ENCODE measurements around the gene KCTD18. TPM values are rescaled to one million over a fixed set of nuclear protein-coding genes. Genes with fewer than 3 reads are reported as not detected.

KCTD18 gene
- total RNA-seq, 2 donors from 2014 or later, result 14.8 to 31.7 TPM

DNA sequence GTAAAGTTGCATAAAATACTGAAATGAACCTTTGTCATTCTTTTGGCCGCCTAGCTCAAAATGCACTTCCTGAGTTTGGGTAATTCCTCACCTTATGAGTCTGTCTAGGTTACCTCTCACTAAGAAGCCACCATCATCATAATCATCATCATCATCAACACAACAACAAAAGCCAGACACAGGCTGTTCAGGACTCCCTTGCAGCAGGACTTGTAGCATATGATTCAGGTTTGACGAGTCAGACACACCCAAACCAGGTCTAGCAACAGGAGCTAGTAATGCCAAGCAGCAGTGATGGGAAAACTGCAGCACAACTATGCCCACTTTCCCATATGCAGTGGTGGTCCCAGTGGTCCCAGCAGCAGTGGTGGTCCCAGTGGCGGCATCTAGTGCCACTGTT, 13.3 kb upstream of the KCTD18 start:
- H3K9me3 ChIP-seq, result no peaks in the 10 kb centered on the region
- H3K27ac ChIP-seq, result no peak overlapping the region
- no peaks in the 10 kb centered on the region for H3K27me3 ChIP-seq (replicated peaks; ENCODE audit: insufficient read depth)
- no peak for ATAC-seq (ENCODE audit: insufficient number of reproducible peaks, low FRiP score, low read depth)
- no peak for DNase-seq (ENCODE audit: low spot score)
- TF ChIP-seq, protein P1, sequence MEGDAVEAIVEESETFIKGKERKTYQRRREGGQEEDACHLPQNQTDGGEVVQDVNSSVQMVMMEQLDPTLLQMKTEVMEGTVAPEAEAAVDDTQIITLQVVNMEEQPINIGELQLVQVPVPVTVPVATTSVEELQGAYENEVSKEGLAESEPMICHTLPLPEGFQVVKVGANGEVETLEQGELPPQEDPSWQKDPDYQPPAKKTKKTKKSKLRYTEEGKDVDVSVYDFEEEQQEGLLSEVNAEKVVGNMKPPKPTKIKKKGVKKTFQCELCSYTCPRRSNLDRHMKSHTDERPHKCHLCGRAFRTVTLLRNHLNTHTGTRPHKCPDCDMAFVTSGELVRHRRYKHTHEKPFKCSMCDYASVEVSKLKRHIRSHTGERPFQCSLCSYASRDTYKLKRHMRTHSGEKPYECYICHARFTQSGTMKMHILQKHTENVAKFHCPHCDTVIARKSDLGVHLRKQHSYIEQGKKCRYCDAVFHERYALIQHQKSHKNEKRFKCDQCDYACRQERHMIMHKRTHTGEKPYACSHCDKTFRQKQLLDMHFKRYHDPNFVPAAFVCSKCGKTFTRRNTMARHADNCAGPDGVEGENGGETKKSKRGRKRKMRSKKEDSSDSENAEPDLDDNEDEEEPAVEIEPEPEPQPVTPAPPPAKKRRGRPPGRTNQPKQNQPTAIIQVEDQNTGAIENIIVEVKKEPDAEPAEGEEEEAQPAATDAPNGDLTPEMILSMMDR (IDR thresholded peaks at IDR 0.05), result no peak
- H3K36me3 ChIP-seq, result no peaks in the 10 kb centered on the region
- no peak overlapping the region for H3K4me3 ChIP-seq
- peaks cover 5 to 7% of the 10 kb centered on the region in 2 donors for H3K4me1 ChIP-seq (ENCODE audit: control insufficient read depth in 1 of 2, low read depth in 2 of 2)

DNA sequence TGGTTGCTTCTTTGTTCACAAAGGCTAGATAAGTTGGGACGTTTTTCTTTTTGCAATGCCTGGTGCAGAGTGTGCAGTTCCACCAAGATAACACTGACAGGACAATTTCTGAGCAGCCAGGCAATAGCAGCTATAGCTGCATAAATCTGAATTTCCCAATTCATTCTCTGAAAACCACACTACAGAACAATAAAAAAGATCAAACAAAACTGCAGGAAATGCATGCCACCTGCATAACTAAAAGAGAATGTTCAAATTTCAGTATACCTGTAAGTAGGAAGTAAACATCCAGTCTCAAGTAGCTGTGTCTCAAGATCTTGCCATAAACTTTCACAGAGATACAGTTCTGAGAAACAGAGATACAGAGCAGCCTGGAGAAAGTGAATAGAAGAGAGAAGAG, 5.3 kb upstream of the KCTD18 start:
- Histone ChIP-seq H3K27me3 (replicated peaks; ENCODE audit: insufficient read depth) (no peaks in the 10 kb centered on the region), H3K9me3 (no peaks in the 10 kb centered on the region), H3K4me1 (ENCODE audit: control insufficient read depth in 1 of 2, low read depth in 2 of 2) (peaks cover 0 to 5% of the 10 kb centered on the region in 2 donors), H3K4me3 (no peak overlapping the region), H3K27ac (no peak overlapping the region), H3K36me3 (no peaks in the 10 kb centered on the region)
- TF ChIP-seq, protein P1 (IDR thresholded peaks at IDR 0.05), result no peak
- no peak for DNase-seq (ENCODE audit: low spot score)
- ATAC-seq (ENCODE audit: insufficient number of reproducible peaks, low FRiP score, low read depth), result no peak

DNA sequence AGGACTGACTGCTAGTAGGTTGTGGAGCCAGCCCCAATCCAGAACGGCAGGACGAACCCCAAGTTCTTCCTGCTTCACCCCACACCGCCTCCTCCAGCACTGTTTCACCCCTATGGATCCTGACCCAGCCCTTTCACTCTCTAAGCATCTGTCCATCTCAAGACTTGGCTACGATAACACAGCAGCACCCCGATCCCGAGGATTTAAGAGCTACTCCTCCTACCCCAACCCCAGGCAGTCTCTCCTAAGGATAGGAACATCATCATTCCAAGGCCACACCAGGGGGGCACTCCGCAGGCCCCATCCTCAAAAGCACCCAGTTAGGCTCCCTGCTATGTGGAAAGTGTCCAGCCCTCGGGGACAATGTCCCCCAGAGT, 645 bp downstream of the KCTD18 start:
- TF ChIP-seq, protein P1 (IDR thresholded peaks at IDR 0.05), result no peak
- DNase-seq (ENCODE audit: low spot score) (no peak), ATAC-seq (ENCODE audit: insufficient number of reproducible peaks, low FRiP score, low read depth) (no peak)
- no peaks in the 10 kb centered on the region for H3K36me3 ChIP-seq
- H3K9me3 ChIP-seq, result no peaks in the 10 kb centered on the region
- peak overlapping the region; percentile 78 to 80 for H3K27ac ChIP-seq
- peaks cover 4 to 16% of the 10 kb centered on the region in 2 donors for H3K4me1 ChIP-seq (ENCODE audit: control insufficient read depth in 1 of 2, low read depth in 2 of 2)
- peak overlapping the region; percentile 82 for H3K4me3 ChIP-seq
- no peaks in the 10 kb centered on the region for H3K27me3 ChIP-seq (replicated peaks; ENCODE audit: insufficient read depth)

DNA sequence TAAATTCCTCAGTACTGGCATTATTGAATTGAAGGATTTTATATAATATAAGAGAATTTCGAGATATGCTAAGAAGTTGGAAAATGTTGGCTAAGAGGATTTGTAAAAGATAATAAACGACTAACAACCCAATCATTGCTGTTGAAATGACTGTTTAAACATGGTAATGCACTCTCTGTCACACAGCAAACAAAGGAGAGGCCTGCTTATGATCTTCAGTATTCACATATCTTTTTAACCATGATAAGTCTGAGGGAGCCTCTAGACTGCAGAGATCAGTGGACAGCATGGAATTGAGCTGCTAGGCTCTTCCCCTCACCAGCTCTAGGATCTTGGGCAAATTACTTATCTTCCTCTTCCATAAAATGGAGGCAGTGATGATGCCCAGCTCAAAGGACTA, 2.7 kb downstream of the KCTD18 start:
- DNase-seq (ENCODE audit: low spot score) (no peak), ATAC-seq (ENCODE audit: insufficient number of reproducible peaks, low FRiP score, low read depth) (no peak)
- Histone ChIP-seq H3K36me3 (no peaks in the 10 kb centered on the region), H3K4me3 (no peak overlapping the region), H3K27ac (no peak overlapping the region), H3K4me1 (ENCODE audit: control insufficient read depth in 1 of 2, low read depth in 2 of 2) (peaks cover 4 to 16% of the 10 kb centered on the region in 2 donors), H3K27me3 (replicated peaks; ENCODE audit: insufficient read depth) (no peaks in the 10 kb centered on the region), H3K9me3 (no peaks in the 10 kb centered on the region)
- TF ChIP-seq, protein P1 (IDR thresholded peaks at IDR 0.05), result no peak

DNA sequence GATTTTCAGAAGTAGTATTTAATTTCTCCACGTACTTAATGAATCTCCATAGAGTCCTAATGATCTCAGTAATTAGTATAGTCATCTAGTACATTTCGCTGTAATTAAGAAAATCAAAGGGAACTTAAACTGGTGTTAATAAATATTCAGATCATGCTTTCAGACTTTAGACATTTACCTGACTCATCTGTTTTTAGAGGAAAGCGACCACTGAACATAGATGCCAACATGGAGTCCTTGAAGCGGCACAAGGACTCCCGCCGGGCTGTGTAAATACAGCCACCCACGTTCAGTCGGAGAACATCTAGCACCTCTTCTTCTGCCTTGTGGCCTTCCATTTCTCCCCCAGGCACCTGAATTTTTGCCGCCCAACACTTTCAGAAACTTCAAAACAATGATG, 3.2 kb downstream of the KCTD18 start:
- Histone ChIP-seq H3K36me3 (no peaks in the 10 kb centered on the region), H3K27ac (no peak overlapping the region), H3K27me3 (replicated peaks; ENCODE audit: insufficient read depth) (no peaks in the 10 kb centered on the region), H3K4me1 (ENCODE audit: control insufficient read depth in 1 of 2, low read depth in 2 of 2) (peaks cover 4 to 16% of the 10 kb centered on the region in 2 donors), H3K9me3 (no peaks in the 10 kb centered on the region), H3K4me3 (no peak overlapping the region)
- ATAC-seq (ENCODE audit: insufficient number of reproducible peaks, low FRiP score, low read depth), result no peak
- DNase-seq (ENCODE audit: low spot score), result no peak
- TF ChIP-seq, protein P1 (IDR thresholded peaks at IDR 0.05), result no peak

Measured in thoracic aorta (tissue), 2 donors.